NB4 (cell line): ENCODE results near the gene DBET.
"Not testable (repeated sequence)": the region's sequence is repeated elsewhere in the genome, so short reads cannot be mapped to it uniquely, and the experiment has no call there.

Source experiments
- DNase-seq: peaks from one replicate; pipeline ENCODE4 v3.0.0; 2010; ENCODE audit warnings: low read depth
- H3K4me3 ChIP-seq: one replicate; pipeline ENCODE4 v1.5.1; 2011; ENCODE audit warnings: mild to moderate bottlenecking, low read depth, low read length, moderate library complexity
- CTCF ChIP-seq: IDR thresholded peaks from one replicate; pipeline ENCODE4 v1.5.1; 2012; ENCODE audit warnings: low read depth, low read length
- MYC ChIP-seq: IDR thresholded peaks from 2 replicates; pipeline ENCODE4 v1.6.1; 2011; ENCODE audit warnings: low read depth, low read length
- POLR2A ChIP-seq: IDR thresholded peaks from 2 replicates; pipeline ENCODE4 v1.6.1; 2011; ENCODE audit warnings: mild to moderate bottlenecking; ENCODE audit not compliant: insufficient read length; ENCODE audit errors: extremely low read depth
- TF ChIP-seq, protein P1 (sequence below): IDR thresholded peaks from 2 replicates; pipeline ENCODE4 v1.6.1; 2011; ENCODE audit warnings: low read depth, low read length

Gene DBET

DNA sequence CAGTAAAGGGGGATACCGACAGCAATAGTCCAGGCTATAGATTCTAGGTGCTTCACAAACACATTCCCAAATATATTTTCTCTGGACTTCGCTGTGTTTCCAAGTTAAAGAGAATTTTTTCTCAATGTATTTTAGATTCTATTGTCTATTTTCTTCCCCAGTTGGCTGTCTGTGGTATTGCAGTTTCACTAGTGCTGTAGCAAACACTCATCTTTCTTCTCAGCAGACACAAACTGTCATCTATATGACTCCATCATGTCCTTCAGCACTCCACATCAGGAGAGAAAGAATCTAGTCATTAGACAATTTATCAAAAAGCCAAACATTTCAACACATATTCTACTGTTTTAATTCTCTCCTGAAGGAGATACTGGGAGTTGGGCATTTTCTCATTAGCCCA is at the start of gene DBET:
Gene DBET (plus strand): TSS at position 161 of the 400 bp plus-strand sequence.
- not testable (repeated sequence) for H3K4me3 ChIP-seq, DNase-seq

- DNase-seq = no peak
- no peak overlapping the region for H3K4me3 ChIP-seq
- TF ChIP-seq POLR2A (no peak), CTCF (no peak), MYC (no peak)
- TF ChIP-seq, protein P1, sequence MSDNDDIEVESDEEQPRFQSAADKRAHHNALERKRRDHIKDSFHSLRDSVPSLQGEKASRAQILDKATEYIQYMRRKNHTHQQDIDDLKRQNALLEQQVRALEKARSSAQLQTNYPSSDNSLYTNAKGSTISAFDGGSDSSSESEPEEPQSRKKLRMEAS = no peak
Measured at GRCh38 chr4:190014771-190015537, 49.3 kb upstream of the DBET start.

GRCh38 chr4:190015538-190016368 is 48.5 kb upstream of the DBET start:
- H3K4me3 ChIP-seq = no peak overlapping the region
- no peak for DNase-seq
- TF ChIP-seq CTCF (no peak), MYC (no peak), POLR2A (no peak)
- TF ChIP-seq, protein P1 = no peak

DNA sequence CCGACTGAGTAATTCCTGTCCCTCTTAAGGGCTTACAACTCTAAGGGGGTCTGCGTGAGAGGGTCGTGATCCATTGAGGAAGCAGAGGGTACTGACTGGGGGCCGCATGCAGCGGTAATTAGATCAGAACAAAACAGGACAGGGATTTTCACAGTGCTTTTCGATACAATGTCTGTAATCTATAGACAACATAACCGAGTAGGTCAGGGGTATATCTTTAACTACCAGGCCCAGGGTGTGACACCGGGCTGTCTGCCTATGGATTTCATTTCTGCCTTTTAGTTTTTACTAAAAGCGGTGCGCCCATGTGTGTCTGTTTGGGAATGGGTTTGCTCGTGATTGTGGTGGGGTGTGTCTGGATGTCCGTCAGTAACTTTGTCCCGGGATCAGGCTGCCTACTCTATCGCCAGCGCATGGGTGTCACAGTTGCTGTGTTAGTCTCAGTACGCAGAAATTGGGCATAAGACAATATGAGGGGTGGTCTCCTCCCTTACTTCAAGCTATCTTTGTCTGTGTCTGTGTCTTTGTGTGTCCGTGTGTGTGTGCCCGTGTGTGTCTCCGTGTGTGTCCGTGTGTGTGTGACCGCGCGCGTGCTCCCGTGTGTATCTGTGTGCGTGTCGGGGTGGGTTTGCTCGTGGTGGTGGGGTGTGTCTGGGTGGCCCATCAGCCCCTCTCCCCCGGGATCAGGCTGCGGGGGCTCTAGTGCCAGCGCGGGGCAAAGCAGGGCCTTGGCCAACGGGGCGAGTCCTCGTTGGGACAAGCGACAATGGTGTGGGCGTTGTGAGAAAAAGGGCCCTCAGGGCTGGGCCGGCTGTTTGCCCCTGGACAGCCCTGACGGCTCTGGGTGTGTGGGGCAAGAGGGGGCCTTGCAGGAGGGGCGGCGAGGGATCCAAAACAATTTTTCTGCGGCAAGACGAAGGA is 47.7 kb upstream of the DBET start:
- H3K4me3 ChIP-seq = no peak overlapping the region
- DNase-seq = no peak
- TF ChIP-seq POLR2A = no peak

DNA sequence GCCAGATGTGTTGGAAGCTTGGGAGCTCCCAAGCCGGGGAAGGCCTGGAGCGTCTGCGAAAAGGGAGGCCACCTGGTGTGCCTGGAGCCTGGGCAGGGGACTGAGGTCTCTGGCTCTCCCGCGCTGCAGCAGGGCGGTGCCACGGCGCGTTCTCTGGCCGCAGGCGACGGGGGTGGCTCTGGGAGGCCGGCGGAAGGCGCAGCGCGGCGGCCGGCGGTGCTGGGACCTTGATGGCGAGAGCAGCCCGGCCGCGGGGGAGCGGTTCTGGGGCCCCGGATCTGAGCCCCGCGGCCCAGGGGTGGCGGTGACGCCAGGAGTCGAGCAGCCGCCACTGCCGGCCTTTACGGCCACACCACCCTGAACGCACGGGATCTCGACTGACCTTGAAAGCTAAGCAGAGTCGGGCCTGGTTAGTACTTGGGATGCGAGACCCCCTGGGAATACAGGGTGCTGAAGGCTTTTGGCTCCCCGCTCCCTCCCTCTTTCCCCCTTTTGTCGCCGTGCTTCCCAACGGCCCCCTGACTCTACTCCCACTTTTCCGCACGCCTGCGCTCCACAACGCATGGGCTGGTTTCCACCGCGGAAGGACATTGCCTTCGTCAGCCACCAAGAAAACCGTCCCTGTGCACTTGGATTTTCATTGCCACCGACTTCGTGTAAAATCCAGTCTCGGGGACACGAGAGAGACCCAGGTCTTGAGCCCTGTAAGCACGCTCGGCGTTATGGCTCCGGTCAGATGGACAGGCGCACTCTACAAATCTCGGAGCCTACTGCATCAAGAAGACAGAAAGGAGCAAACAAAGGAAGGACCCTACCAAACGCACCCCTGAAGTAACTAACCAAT is 46.7 kb upstream of the DBET start:
- TF ChIP-seq MYC (no peak), POLR2A (no peak), CTCF (no peak)
- TF ChIP-seq, protein P1 = no peak
- no peak for DNase-seq
- no peak overlapping the region for H3K4me3 ChIP-seq

GRCh38 chr4:190018201-190018920 is 45.9 kb upstream of the DBET start:
- TF ChIP-seq CTCF = no peak
- TF ChIP-seq MYC = no peak
- TF ChIP-seq POLR2A = no peak
- TF ChIP-seq, protein P1 = no peak
- H3K4me3 ChIP-seq = no peak overlapping the region
- no peak for DNase-seq
